Panc1 (cell line): Measurements from ENCODE around the gene SLC9A9. TPM values are rescaled to one million over a fixed set of nuclear protein-coding genes. Genes with fewer than 3 reads are reported as not detected.

Experiments used
- ATAC-seq: fragments of 200-7000 bp; cut with Tn5 transposase; 2 replicates; pipeline ENCODE4 v1.9.1; 2020; ENCODE audit warnings: mild to moderate bottlenecking, moderate library complexity
- BruUV-seq: library from RNA; stranded (reverse); fragments of 400-500 nt; replicated peaks from 2 replicates; lab custom pipeline; 2021; lab: Mats Ljungman, UMichigan
- CTCF ChIA-PET: fragments of 300-600 bp; sonication (Branson Sonifier 250); formaldehyde crosslinking; loops from one replicate; lab custom pipeline; 2022; ENCODE audit warnings: antibody characterized with exemption; lab: Charles Lee
- POLR2A ChIA-PET: fragments of 300-600 bp; sonication (Branson Sonifier 250); formaldehyde crosslinking; loops from one replicate; lab custom pipeline; 2022; ENCODE audit warnings: antibody characterized with exemption; lab: Charles Lee
- DNase-seq: peaks from one replicate; pipeline ENCODE4 v3.0.0-alpha.2; 2010; ENCODE audit warnings: low read depth, low spot score
- H3K27ac ChIP-seq: 2 replicates; pipeline ENCODE4 v1.5.1; 2011; ENCODE audit warnings: mild to moderate bottlenecking, low read length, inconsistent platforms
- H3K27me3 ChIP-seq: fragments of 200-500 bp; sonication (Bioruptor generic); 2 replicates; pipeline ENCODE4 v1.6.0; 2014; ENCODE audit warnings: low read length, inconsistent platforms; ENCODE audit not compliant: control insufficient read depth, insufficient read depth
- H3K36me3 ChIP-seq: fragments of 200-500 bp; sonication (Bioruptor generic); 2 replicates; pipeline ENCODE4 v1.5.1; 2014; ENCODE audit warnings: inconsistent platforms, mild to moderate bottlenecking, low read length, moderate library complexity; ENCODE audit not compliant: control insufficient read depth, insufficient read depth
- H3K4me1 ChIP-seq: 2 replicates; pipeline ENCODE4 v1.5.1; 2011; ENCODE audit warnings: inconsistent platforms, mild to moderate bottlenecking, low read length, moderate library complexity; ENCODE audit not compliant: control insufficient read depth, insufficient read depth
- H3K4me3 ChIP-seq, 2 experiments: 2 replicates each; pipeline ENCODE4 v1.5.1; 2011 to 2012; ENCODE audit warnings: low read depth in 2 of 2, low read length in 2 of 2, mild to moderate bottlenecking in 2 of 2, inconsistent platforms in 1 of 2, moderate library complexity in 1 of 2
- H3K9me3 ChIP-seq: fragments of 200-500 bp; sonication (Bioruptor generic); 2 replicates; pipeline ENCODE4 v1.5.1; 2014; ENCODE audit warnings: low read depth, mild to moderate bottlenecking, inconsistent platforms, low read length, moderate library complexity; ENCODE audit not compliant: control insufficient read depth, insufficient read depth
- POLR2AphosphoS5 ChIP-seq: IDR thresholded peaks from 2 replicates; pipeline ENCODE4 v1.6.1; 2012; ENCODE audit warnings: mild to moderate bottlenecking, low read depth, low read length, moderate library complexity
- SIN3A ChIP-seq: IDR thresholded peaks from 2 replicates; pipeline ENCODE4 v1.6.1; 2012; ENCODE audit warnings: low read depth, mild to moderate bottlenecking, low read length, moderate library complexity, borderline replicate concordance; ENCODE audit not compliant: insufficient read depth
- TCF7L2 ChIP-seq: IDR thresholded peaks from 2 replicates; pipeline ENCODE4 v1.6.1; 2011; ENCODE audit warnings: mild to moderate bottlenecking, low read depth, low read length, inconsistent platforms
- in situ Hi-C: cut with HindIII; loops from 2 replicates; pipeline ENCODE4 v1.10.0; 2016; ENCODE audit warnings: low sequenced_read_pairs, low pct_unique_long_range_greater_than_20kb
- intact Hi-C: fragments of 100-400 bp; cut with micrococcal nuclease; formaldehyde crosslinking; loops from one replicate; pipeline ENCODE4 v1.10.0; 2022; ENCODE audit not compliant: unreplicated experiment
- total RNA-seq: library from RNA; stranded (reverse); gene quantifications from one replicate; pipeline ENCODE4 v1.2.1, GENCODE V29; 2021; ENCODE audit not compliant: unreplicated experiment
- TF ChIP-seq, protein P1 (sequence below): fragments of 450-650 bp; IDR thresholded peaks from 2 replicates; pipeline ENCODE4 v1.5.1; 2017; ENCODE audit warnings: mild to moderate bottlenecking
- TF ChIP-seq, protein P2 (sequence below), 2 experiments: IDR thresholded peaks; 2 replicates each; pipeline ENCODE4 v1.6.1; 2011 to 2012; ENCODE audit warnings: low read depth in 2 of 2, control low read depth in 1 of 2, low read length in 1 of 2, mild to moderate bottlenecking in 1 of 2, moderate library complexity in 1 of 2; ENCODE audit not compliant: insufficient read depth in 1 of 2

Gene SLC9A9
- total RNA-seq, 1 experiment from 2014 or later, result not detected

DNA sequence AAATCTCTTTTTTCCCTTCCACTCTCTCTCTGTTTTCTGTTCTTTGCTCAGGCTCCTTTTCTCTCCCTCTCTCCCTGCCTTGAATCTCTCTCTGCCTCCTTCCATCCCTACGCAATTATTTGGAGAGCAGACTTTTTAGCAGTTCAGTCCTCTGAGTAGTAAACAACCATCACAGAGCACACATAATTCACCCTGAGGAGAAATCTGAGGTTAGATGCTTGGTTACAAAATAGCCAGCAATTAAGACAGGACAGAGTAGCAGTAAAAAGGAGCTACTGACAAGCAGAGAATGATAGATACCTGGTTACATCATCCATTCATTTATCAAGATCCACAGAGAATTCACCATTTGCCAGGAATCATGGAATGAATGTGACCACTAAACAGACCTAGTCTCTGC is 25.5 kb downstream of the SLC9A9 start:
- ChIA-PET CTCF (interaction anchor here (0.6 kb wide), 1 partner anchor 170 kb away, joined by 7 read pairs; no protein-coding TSS in a partner anchor), POLR2A (no interaction called here)
- Histone ChIP-seq H3K9me3 (no peaks in the 10 kb centered on the region), H3K4me3 (no peak overlapping the region), H3K4me1 (no peaks in the 10 kb centered on the region), H3K27ac (no peak overlapping the region), H3K27me3 (no peaks in the 10 kb centered on the region), H3K36me3 (no peaks in the 10 kb centered on the region)
- no TSS peak for BruUV-seq
- ATAC-seq (no peak), DNase-seq (no peak)
- intact Hi-C loops, result no loop called here
- in situ Hi-C loops, result no loop called here
- no peak for TF ChIP-seq SIN3A
- no peak for TF ChIP-seq TCF7L2
- TF ChIP-seq, protein P1, sequence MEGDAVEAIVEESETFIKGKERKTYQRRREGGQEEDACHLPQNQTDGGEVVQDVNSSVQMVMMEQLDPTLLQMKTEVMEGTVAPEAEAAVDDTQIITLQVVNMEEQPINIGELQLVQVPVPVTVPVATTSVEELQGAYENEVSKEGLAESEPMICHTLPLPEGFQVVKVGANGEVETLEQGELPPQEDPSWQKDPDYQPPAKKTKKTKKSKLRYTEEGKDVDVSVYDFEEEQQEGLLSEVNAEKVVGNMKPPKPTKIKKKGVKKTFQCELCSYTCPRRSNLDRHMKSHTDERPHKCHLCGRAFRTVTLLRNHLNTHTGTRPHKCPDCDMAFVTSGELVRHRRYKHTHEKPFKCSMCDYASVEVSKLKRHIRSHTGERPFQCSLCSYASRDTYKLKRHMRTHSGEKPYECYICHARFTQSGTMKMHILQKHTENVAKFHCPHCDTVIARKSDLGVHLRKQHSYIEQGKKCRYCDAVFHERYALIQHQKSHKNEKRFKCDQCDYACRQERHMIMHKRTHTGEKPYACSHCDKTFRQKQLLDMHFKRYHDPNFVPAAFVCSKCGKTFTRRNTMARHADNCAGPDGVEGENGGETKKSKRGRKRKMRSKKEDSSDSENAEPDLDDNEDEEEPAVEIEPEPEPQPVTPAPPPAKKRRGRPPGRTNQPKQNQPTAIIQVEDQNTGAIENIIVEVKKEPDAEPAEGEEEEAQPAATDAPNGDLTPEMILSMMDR, result no peak
- TF ChIP-seq, protein P2, sequence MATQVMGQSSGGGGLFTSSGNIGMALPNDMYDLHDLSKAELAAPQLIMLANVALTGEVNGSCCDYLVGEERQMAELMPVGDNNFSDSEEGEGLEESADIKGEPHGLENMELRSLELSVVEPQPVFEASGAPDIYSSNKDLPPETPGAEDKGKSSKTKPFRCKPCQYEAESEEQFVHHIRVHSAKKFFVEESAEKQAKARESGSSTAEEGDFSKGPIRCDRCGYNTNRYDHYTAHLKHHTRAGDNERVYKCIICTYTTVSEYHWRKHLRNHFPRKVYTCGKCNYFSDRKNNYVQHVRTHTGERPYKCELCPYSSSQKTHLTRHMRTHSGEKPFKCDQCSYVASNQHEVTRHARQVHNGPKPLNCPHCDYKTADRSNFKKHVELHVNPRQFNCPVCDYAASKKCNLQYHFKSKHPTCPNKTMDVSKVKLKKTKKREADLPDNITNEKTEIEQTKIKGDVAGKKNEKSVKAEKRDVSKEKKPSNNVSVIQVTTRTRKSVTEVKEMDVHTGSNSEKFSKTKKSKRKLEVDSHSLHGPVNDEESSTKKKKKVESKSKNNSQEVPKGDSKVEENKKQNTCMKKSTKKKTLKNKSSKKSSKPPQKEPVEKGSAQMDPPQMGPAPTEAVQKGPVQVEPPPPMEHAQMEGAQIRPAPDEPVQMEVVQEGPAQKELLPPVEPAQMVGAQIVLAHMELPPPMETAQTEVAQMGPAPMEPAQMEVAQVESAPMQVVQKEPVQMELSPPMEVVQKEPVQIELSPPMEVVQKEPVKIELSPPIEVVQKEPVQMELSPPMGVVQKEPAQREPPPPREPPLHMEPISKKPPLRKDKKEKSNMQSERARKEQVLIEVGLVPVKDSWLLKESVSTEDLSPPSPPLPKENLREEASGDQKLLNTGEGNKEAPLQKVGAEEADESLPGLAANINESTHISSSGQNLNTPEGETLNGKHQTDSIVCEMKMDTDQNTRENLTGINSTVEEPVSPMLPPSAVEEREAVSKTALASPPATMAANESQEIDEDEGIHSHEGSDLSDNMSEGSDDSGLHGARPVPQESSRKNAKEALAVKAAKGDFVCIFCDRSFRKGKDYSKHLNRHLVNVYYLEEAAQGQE (IDR thresholded peaks at IDR 0.05; ENCODE audit: insufficient read depth in 1 of 2, low read depth in 2 of 2, low read length in 1 of 2), result no peak
- no peak for TF ChIP-seq POLR2AphosphoS5

DNA sequence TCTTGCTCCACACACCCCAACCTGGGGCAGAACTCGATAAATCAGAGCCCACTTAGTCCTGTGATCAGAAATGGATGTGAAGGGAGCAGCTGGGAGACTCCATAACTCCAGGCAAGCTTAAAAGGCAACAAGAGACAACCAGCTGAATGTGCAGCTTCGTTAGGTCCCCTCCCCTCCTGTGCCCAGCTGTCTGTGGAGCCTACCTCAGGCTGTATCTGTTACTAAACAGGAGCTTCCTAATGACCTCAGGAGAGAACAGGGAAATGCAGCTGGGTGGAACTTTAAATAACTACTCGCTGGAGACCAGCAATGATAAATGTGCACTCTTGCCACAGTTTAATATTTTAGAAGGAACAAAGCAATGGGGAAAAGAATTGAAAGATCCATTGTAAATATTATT is 25.9 kb downstream of the SLC9A9 start:
- intact Hi-C loops, result no loop called here
- CTCF ChIA-PET, result no interaction called here
- H3K9me3 ChIP-seq, result no peaks in the 10 kb centered on the region
- TF ChIP-seq, protein P1, result no peak
- TF ChIP-seq, protein P2 (IDR thresholded peaks at IDR 0.05; ENCODE audit: insufficient read depth in 1 of 2, low read depth in 2 of 2, low read length in 1 of 2), result no peak
- no peak for TF ChIP-seq POLR2AphosphoS5
- TF ChIP-seq TCF7L2, result no peak
- TF ChIP-seq SIN3A, result no peak
- DNase-seq (no peak), ATAC-seq (no peak)
- no peaks in the 10 kb centered on the region for H3K36me3 ChIP-seq
- POLR2A ChIA-PET, result no interaction called here
- no peak overlapping the region for H3K27ac ChIP-seq
- H3K4me3 ChIP-seq, result no peak overlapping the region
- in situ Hi-C loops, result no loop called here
- H3K4me1 ChIP-seq, result no peaks in the 10 kb centered on the region
- H3K27me3 ChIP-seq, result no peaks in the 10 kb centered on the region
- BruUV-seq, result no TSS peak
